ENCODE data around the gene WWOX. TPM values are rescaled to one million over a fixed set of nuclear protein-coding genes. Genes with fewer than 3 reads are reported as not detected.

WWOX gene
- total RNA-seq, 1 experiment from 2014 or later = 79.9 TPM

DNA sequence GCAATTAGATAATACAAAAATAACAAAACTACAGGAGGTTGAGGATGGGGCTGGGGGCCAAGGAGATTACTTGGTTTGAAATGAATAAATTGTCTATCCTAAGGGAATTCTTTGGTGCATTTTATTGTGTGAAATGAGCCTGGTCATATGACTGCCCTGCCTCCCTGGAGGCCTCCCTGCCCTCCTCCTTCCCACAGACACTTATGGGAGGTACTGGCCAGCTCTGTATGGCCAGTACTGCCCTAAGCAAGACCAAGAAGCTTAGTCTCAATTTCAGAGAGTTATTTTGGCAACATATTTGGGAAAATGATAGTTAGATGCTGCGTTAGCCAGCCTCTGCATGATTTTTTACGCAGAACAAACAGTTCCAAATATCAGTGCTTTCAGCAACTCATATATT lies 511.9 kb downstream of the WWOX start:
- ChIA-PET CTCF (no interaction called here), POLR2A (ENCODE audit: low non-redundant PET) (no interaction called here)
- Histone ChIP-seq H3K36me3 (ENCODE audit: insufficient read depth, low read length, poor library complexity, severe bottlenecking) (no peaks in the 10 kb centered on the region), H3K9me3 (ENCODE audit: low read depth, low read length, poor library complexity, severe bottlenecking) (no peaks in the 10 kb centered on the region), H3K27me3 (replicated peaks; ENCODE audit: insufficient read depth, low read depth, low read length, poor library complexity) (no peaks in the 10 kb centered on the region), H3K4me1 (ENCODE audit: insufficient read depth, low read length, poor library complexity, severe bottlenecking) (no peaks in the 10 kb centered on the region), H3K27ac (ENCODE audit: low read depth, low read length, poor library complexity, severe bottlenecking) (no peak overlapping the region), H3K4me3 (ENCODE audit: low read depth, low read length, poor library complexity, severe bottlenecking) (no peak overlapping the region)
- TF ChIP-seq, protein P1, sequence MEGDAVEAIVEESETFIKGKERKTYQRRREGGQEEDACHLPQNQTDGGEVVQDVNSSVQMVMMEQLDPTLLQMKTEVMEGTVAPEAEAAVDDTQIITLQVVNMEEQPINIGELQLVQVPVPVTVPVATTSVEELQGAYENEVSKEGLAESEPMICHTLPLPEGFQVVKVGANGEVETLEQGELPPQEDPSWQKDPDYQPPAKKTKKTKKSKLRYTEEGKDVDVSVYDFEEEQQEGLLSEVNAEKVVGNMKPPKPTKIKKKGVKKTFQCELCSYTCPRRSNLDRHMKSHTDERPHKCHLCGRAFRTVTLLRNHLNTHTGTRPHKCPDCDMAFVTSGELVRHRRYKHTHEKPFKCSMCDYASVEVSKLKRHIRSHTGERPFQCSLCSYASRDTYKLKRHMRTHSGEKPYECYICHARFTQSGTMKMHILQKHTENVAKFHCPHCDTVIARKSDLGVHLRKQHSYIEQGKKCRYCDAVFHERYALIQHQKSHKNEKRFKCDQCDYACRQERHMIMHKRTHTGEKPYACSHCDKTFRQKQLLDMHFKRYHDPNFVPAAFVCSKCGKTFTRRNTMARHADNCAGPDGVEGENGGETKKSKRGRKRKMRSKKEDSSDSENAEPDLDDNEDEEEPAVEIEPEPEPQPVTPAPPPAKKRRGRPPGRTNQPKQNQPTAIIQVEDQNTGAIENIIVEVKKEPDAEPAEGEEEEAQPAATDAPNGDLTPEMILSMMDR (conservative IDR thresholded peaks at IDR 0.05; ENCODE audit: low read depth, low read length) = no peak
- no peak for TF ChIP-seq EZH2 (IDR thresholded peaks at IDR 0.05; ENCODE audit: borderline replicate concordance, low read depth, low read length, poor library complexity, severe bottlenecking)
- no peak for DNase-seq (ENCODE audit: low spot score)
- intact Hi-C loops (cut with micrococcal nuclease; ENCODE audit: unreplicated experiment) = no loop called here
- BruUV-seq (replicated peaks) = no TSS peak

DNA sequence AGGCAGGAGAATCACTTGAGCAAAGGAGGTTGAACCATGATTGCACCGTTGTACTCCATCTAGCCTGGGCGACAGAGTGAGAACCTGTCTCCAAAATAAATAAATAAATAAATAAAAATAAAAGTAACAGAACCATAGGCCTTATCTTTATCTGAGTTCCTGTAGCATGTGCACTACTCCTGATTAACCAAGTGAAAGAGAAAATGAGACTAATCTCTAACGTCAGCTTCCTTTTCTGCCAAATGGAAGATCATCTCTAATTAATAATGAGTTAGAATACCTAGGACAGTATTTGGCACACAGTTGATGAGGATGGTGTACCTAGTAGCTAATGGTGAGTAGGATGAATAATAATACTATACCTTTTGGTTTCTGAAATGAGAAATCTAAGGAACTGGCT lies 520.4 kb downstream of the WWOX start:
- Histone ChIP-seq H3K36me3 (ENCODE audit: insufficient read depth, low read length, poor library complexity, severe bottlenecking) (no peaks in the 10 kb centered on the region), H3K9me3 (ENCODE audit: low read depth, low read length, poor library complexity, severe bottlenecking) (peaks cover 7% of the 10 kb centered on the region), H3K27ac (ENCODE audit: low read depth, low read length, poor library complexity, severe bottlenecking) (no peak overlapping the region), H3K4me3 (ENCODE audit: low read depth, low read length, poor library complexity, severe bottlenecking) (no peak overlapping the region), H3K4me1 (ENCODE audit: insufficient read depth, low read length, poor library complexity, severe bottlenecking) (no peaks in the 10 kb centered on the region), H3K27me3 (replicated peaks; ENCODE audit: insufficient read depth, low read depth, low read length, poor library complexity) (no peaks in the 10 kb centered on the region)
- ChIA-PET CTCF (no interaction called here), POLR2A (ENCODE audit: low non-redundant PET) (no interaction called here)
- BruUV-seq (replicated peaks) = no TSS peak
- TF ChIP-seq, protein P1 (conservative IDR thresholded peaks at IDR 0.05; ENCODE audit: low read depth, low read length) = no peak
- no peak for TF ChIP-seq EZH2 (IDR thresholded peaks at IDR 0.05; ENCODE audit: borderline replicate concordance, low read depth, low read length, poor library complexity, severe bottlenecking)
- no peak for DNase-seq (ENCODE audit: low spot score)
- intact Hi-C loops (cut with micrococcal nuclease; ENCODE audit: unreplicated experiment) = no loop called here

DNA sequence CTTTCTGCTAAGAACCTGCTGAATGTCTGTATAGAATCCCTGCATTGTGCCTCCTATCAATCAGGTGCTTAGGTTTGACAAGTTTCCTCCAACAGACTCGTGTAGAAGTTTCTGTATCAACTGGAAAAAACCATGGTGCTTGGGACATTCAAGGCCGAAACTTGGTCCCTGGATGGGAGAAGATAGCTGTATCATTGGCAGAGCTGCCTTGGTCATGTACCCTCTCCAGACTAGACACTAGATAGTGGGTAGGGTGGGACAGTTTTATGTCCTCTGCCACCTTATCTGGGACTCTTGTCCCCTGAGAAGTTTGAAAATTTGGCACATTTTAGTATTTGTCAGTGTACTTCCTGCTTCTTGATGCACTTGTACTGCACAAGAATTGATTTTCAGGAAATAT lies 520.8 kb downstream of the WWOX start:
- no peaks in the 10 kb centered on the region for H3K36me3 ChIP-seq (ENCODE audit: insufficient read depth, low read length, poor library complexity, severe bottlenecking)
- BruUV-seq (replicated peaks) = no TSS peak
- ChIA-PET POLR2A (ENCODE audit: low non-redundant PET) (no interaction called here), CTCF (no interaction called here)
- H3K9me3 ChIP-seq (ENCODE audit: low read depth, low read length, poor library complexity, severe bottlenecking) = peaks cover 7% of the 10 kb centered on the region
- TF ChIP-seq, protein P1 (conservative IDR thresholded peaks at IDR 0.05; ENCODE audit: low read depth, low read length) = no peak
- TF ChIP-seq EZH2 (IDR thresholded peaks at IDR 0.05; ENCODE audit: borderline replicate concordance, low read depth, low read length, poor library complexity, severe bottlenecking) = no peak
- H3K4me1 ChIP-seq (ENCODE audit: insufficient read depth, low read length, poor library complexity, severe bottlenecking) = no peaks in the 10 kb centered on the region
- DNase-seq (ENCODE audit: low spot score) = no peak
- intact Hi-C loops (cut with micrococcal nuclease; ENCODE audit: unreplicated experiment) = no loop called here
- no peak overlapping the region for H3K27ac ChIP-seq (ENCODE audit: low read depth, low read length, poor library complexity, severe bottlenecking)
- no peak overlapping the region for H3K4me3 ChIP-seq (ENCODE audit: low read depth, low read length, poor library complexity, severe bottlenecking)
- no peaks in the 10 kb centered on the region for H3K27me3 ChIP-seq (replicated peaks; ENCODE audit: insufficient read depth, low read depth, low read length, poor library complexity)

Measured in A673 (cell line).